HCEC 1CT (cell line): Measurements from ENCODE around the gene AKTIP.

Experiments
- DNase-seq: peaks from one replicate; pipeline ENCODE4 v3.0.0-alpha.2; 2017

The AKTIP gene

GRCh38 chr16:53476867-53477266 is 26.1 kb downstream of the AKTIP start:
- DNase-seq, result no peak

GRCh38 chr16:53465606-53466280 is 37.3 kb downstream of the AKTIP start:
- DNase-seq, result peak; percentile 42

DNA sequence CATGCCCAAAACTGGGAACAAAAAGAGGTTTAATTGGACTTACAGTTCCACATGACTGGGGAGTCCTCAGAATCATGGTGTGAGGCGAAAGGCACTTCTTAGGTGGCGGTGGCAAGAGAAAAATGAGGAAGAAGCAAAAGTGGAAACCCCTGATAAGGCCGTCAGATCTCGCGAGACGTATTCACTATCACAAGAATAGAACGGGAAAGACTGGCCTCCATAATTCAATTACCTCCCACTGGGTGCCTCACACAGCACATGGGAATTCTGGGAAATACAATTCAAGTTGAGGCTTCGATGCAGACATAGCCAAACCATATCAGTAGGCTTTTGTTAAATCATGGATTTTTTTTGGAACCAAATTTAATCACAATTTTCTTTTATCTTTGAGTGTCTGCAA is 44.4 kb downstream of the AKTIP start:
- no peak for DNase-seq

DNA sequence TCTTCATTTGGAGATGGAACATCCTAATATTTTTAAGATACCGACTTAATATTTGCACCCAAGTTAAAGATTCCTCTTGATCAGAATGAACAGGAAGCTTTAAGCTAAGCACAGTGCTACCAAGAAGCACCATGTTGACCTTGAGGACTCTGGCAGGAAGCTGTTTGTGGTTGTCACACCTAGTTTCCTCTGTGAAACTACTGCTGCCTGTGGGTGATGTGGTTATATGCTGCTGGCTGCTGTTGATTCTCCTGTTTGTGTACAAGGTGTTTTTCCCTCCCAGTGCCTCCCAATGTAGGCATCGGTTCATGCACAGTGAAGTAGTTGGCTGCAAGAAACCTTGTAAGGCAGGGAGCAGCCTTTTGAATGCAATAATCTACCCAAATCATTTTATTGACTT is 45.3 kb downstream of the AKTIP start:
- no peak for DNase-seq

- DNase-seq, result no peak
These were observed 46.4 kb downstream of the AKTIP start for GRCh38 chr16:53456625-53457024.

DNA sequence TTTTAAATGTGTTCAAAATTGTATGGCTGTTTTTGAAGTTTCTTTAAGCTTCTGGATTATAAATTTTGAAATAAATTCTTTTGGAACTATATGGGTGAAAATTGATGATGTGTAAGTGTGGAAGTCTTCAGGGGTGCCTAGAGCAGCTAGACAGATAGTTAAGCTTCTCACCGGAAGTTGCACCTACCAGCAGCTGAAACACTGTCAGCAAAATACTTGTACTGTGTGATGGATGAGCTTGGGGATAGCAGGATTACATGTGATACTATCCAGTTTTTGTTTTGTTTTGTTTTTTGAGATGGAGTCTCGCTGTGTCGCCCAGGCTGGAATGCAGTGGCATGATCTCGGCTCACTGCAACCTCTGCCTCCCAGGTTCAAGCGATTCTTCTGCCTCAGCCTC is 49.1 kb downstream of the AKTIP start:
- DNase-seq, result no peak

GRCh38 chr16:53449816-53450517 is 53.0 kb downstream of the AKTIP start:
- DNase-seq, result no peak

DNA sequence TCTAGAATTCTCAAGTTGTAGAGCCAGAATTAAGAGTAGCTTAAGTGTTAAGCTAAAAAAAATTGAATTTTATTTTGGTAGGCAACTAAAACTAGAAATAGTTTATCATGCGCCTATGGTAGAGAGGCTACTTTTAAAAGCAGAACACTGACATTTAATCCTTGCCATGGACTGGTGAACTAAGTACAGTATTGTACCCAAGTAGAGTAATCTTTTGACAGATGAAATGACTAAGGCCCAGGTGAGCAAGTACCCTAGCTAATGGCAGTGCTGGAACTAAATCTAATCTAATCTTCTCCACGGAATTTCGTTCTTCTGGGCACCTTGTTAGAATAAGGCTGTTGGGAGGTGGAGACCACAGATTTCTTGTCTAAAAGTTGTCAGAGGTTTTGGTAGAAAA is 56.9 kb downstream of the AKTIP start:
- no peak for DNase-seq

GRCh38 chr16:53445534-53445933 is 57.5 kb downstream of the AKTIP start:
- DNase-seq, result no peak
